Uterus (tissue), 2 donors: Measurements from ENCODE around the gene TMEM62.

Source experiments
- CTCF ChIP-seq, 4 experiments: fragments of 200-600 bp in 2 of 4; fragments of 450-650 bp in 2 of 4; sonication (generic) in 2 of 4; IDR thresholded peaks; one replicate each; pipeline ENCODE4 v1.5.1; 2016 to 2019; ENCODE audit warnings: antibody characterized with exemption in 4 of 4, mild to moderate bottlenecking in 2 of 4, moderate library complexity in 1 of 4
- POLR2A ChIP-seq, 2 donors: fragments of 450-650 bp; IDR thresholded peaks; one replicate each; pipeline ENCODE4 v1.6.1; 2016; ENCODE audit warnings: antibody characterized with exemption in 2 of 2, mild to moderate bottlenecking in 1 of 2, moderate library complexity in 1 of 2

- no peak for TF ChIP-seq CTCF (IDR thresholded peaks at IDR 0.05)
- no peak for TF ChIP-seq POLR2A (IDR thresholded peaks at IDR 0.05)
Observed at GRCh38 chr15:43093026-43093425, 40.4 kb upstream of the TMEM62 start.
